ENCODE measurements around the gene MCUB.

- TF ChIP-seq POLR2A (IDR thresholded peaks at IDR 0.05) = no peak
- no peak for TF ChIP-seq CTCF (IDR thresholded peaks at IDR 0.05)
Measured at GRCh38 chr4:109684727-109685126, 124.7 kb downstream of the MCUB start.

Data from thyroid gland (tissue), 4 donors.